Panc1 (cell line): ENCODE measurements around the gene CPA5. TPM values are rescaled to one million over a fixed set of nuclear protein-coding genes. Genes with fewer than 3 reads are reported as not detected.

Experiments used
- ATAC-seq: fragments of 200-7000 bp; cut with Tn5 transposase; 2 replicates; pipeline ENCODE4 v1.9.1; 2020; ENCODE audit warnings: mild to moderate bottlenecking, moderate library complexity
- BruUV-seq: library from RNA; stranded (reverse); fragments of 400-500 nt; replicated peaks from 2 replicates; lab custom pipeline; 2021; lab: Mats Ljungman, UMichigan
- CTCF ChIA-PET: fragments of 300-600 bp; sonication (Branson Sonifier 250); formaldehyde crosslinking; loops from one replicate; lab custom pipeline; 2022; ENCODE audit warnings: antibody characterized with exemption; lab: Charles Lee
- POLR2A ChIA-PET: fragments of 300-600 bp; sonication (Branson Sonifier 250); formaldehyde crosslinking; loops from one replicate; lab custom pipeline; 2022; ENCODE audit warnings: antibody characterized with exemption; lab: Charles Lee
- DNase-seq: peaks from one replicate; pipeline ENCODE4 v3.0.0-alpha.2; 2010; ENCODE audit warnings: low read depth, low spot score
- H3K27ac ChIP-seq: 2 replicates; pipeline ENCODE4 v1.5.1; 2011; ENCODE audit warnings: mild to moderate bottlenecking, low read length, inconsistent platforms
- H3K27me3 ChIP-seq: fragments of 200-500 bp; sonication (Bioruptor generic); 2 replicates; pipeline ENCODE4 v1.6.0; 2014; ENCODE audit warnings: low read length, inconsistent platforms; ENCODE audit not compliant: control insufficient read depth, insufficient read depth
- H3K36me3 ChIP-seq: fragments of 200-500 bp; sonication (Bioruptor generic); 2 replicates; pipeline ENCODE4 v1.5.1; 2014; ENCODE audit warnings: inconsistent platforms, mild to moderate bottlenecking, low read length, moderate library complexity; ENCODE audit not compliant: control insufficient read depth, insufficient read depth
- H3K4me1 ChIP-seq: 2 replicates; pipeline ENCODE4 v1.5.1; 2011; ENCODE audit warnings: inconsistent platforms, mild to moderate bottlenecking, low read length, moderate library complexity; ENCODE audit not compliant: control insufficient read depth, insufficient read depth
- H3K4me3 ChIP-seq, 2 experiments: 2 replicates each; pipeline ENCODE4 v1.5.1; 2011 to 2012; ENCODE audit warnings: low read depth in 2 of 2, low read length in 2 of 2, mild to moderate bottlenecking in 2 of 2, inconsistent platforms in 1 of 2, moderate library complexity in 1 of 2
- H3K9me3 ChIP-seq: fragments of 200-500 bp; sonication (Bioruptor generic); 2 replicates; pipeline ENCODE4 v1.5.1; 2014; ENCODE audit warnings: low read depth, mild to moderate bottlenecking, inconsistent platforms, low read length, moderate library complexity; ENCODE audit not compliant: control insufficient read depth, insufficient read depth
- POLR2AphosphoS5 ChIP-seq: IDR thresholded peaks from 2 replicates; pipeline ENCODE4 v1.6.1; 2012; ENCODE audit warnings: mild to moderate bottlenecking, low read depth, low read length, moderate library complexity
- SIN3A ChIP-seq: IDR thresholded peaks from 2 replicates; pipeline ENCODE4 v1.6.1; 2012; ENCODE audit warnings: low read depth, mild to moderate bottlenecking, low read length, moderate library complexity, borderline replicate concordance; ENCODE audit not compliant: insufficient read depth
- TCF7L2 ChIP-seq: IDR thresholded peaks from 2 replicates; pipeline ENCODE4 v1.6.1; 2011; ENCODE audit warnings: mild to moderate bottlenecking, low read depth, low read length, inconsistent platforms
- in situ Hi-C: cut with HindIII; loops from 2 replicates; pipeline ENCODE4 v1.10.0; 2016; ENCODE audit warnings: low sequenced_read_pairs, low pct_unique_long_range_greater_than_20kb
- intact Hi-C: fragments of 100-400 bp; cut with micrococcal nuclease; formaldehyde crosslinking; loops from one replicate; pipeline ENCODE4 v1.10.0; 2022; ENCODE audit not compliant: unreplicated experiment
- total RNA-seq: library from RNA; stranded (reverse); gene quantifications from one replicate; pipeline ENCODE4 v1.2.1, GENCODE V29; 2021; ENCODE audit not compliant: unreplicated experiment
- TF ChIP-seq, protein P1 (sequence below): fragments of 450-650 bp; IDR thresholded peaks from 2 replicates; pipeline ENCODE4 v1.5.1; 2017; ENCODE audit warnings: mild to moderate bottlenecking
- TF ChIP-seq, protein P2 (sequence below), 2 experiments: IDR thresholded peaks; 2 replicates each; pipeline ENCODE4 v1.6.1; 2011 to 2012; ENCODE audit warnings: low read depth in 2 of 2, control low read depth in 1 of 2, low read length in 1 of 2, mild to moderate bottlenecking in 1 of 2, moderate library complexity in 1 of 2; ENCODE audit not compliant: insufficient read depth in 1 of 2

CPA5 gene
- total RNA-seq, 1 experiment from 2014 or later = not detected

DNA sequence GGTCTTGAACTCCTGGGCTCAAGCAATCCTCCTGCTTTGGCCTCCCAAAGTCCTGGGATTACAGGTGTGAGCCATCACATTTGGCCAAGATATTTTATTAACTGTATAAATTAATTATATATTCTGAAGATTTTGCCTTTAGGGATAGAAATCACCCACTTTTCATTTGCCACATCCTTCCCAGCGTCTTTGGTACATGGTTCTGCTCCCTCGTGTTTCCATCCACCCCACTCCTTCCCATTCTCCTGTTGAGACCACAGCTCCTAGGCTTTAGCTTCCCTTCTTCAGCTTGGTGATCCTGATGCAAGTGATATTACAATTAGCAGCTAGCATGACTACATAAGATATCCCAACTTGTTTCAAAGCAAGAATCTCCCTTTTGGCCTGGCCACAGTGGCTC is 44.1 kb downstream of the CPA5 start:
- intact Hi-C loops = loop anchor here (10.0 kb wide), 1 partner anchor 314 kb away; the partner anchor contains the start of gene KLHDC10
- H3K27ac ChIP-seq = no peak overlapping the region
- H3K4me1 ChIP-seq = no peaks in the 10 kb centered on the region
- no peaks in the 10 kb centered on the region for H3K9me3 ChIP-seq
- DNase-seq = no peak
- TF ChIP-seq SIN3A (no peak), POLR2AphosphoS5 (no peak), TCF7L2 (no peak)
- TF ChIP-seq, protein P1, sequence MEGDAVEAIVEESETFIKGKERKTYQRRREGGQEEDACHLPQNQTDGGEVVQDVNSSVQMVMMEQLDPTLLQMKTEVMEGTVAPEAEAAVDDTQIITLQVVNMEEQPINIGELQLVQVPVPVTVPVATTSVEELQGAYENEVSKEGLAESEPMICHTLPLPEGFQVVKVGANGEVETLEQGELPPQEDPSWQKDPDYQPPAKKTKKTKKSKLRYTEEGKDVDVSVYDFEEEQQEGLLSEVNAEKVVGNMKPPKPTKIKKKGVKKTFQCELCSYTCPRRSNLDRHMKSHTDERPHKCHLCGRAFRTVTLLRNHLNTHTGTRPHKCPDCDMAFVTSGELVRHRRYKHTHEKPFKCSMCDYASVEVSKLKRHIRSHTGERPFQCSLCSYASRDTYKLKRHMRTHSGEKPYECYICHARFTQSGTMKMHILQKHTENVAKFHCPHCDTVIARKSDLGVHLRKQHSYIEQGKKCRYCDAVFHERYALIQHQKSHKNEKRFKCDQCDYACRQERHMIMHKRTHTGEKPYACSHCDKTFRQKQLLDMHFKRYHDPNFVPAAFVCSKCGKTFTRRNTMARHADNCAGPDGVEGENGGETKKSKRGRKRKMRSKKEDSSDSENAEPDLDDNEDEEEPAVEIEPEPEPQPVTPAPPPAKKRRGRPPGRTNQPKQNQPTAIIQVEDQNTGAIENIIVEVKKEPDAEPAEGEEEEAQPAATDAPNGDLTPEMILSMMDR = no peak
- TF ChIP-seq, protein P2, sequence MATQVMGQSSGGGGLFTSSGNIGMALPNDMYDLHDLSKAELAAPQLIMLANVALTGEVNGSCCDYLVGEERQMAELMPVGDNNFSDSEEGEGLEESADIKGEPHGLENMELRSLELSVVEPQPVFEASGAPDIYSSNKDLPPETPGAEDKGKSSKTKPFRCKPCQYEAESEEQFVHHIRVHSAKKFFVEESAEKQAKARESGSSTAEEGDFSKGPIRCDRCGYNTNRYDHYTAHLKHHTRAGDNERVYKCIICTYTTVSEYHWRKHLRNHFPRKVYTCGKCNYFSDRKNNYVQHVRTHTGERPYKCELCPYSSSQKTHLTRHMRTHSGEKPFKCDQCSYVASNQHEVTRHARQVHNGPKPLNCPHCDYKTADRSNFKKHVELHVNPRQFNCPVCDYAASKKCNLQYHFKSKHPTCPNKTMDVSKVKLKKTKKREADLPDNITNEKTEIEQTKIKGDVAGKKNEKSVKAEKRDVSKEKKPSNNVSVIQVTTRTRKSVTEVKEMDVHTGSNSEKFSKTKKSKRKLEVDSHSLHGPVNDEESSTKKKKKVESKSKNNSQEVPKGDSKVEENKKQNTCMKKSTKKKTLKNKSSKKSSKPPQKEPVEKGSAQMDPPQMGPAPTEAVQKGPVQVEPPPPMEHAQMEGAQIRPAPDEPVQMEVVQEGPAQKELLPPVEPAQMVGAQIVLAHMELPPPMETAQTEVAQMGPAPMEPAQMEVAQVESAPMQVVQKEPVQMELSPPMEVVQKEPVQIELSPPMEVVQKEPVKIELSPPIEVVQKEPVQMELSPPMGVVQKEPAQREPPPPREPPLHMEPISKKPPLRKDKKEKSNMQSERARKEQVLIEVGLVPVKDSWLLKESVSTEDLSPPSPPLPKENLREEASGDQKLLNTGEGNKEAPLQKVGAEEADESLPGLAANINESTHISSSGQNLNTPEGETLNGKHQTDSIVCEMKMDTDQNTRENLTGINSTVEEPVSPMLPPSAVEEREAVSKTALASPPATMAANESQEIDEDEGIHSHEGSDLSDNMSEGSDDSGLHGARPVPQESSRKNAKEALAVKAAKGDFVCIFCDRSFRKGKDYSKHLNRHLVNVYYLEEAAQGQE (IDR thresholded peaks at IDR 0.05; ENCODE audit: insufficient read depth in 1 of 2, low read depth in 2 of 2, low read length in 1 of 2) = no peak
- no peak for ATAC-seq
- POLR2A ChIA-PET = interaction anchor here (0.7 kb wide), 1 partner anchor 559 kb away, joined by 18 read pairs; no protein-coding TSS in a partner anchor
- H3K4me3 ChIP-seq = no peak overlapping the region
- CTCF ChIA-PET = no interaction called here
- H3K27me3 ChIP-seq = no peaks in the 10 kb centered on the region
- in situ Hi-C loops = no loop called here
- H3K36me3 ChIP-seq = no peaks in the 10 kb centered on the region
- BruUV-seq = no TSS peak

DNA sequence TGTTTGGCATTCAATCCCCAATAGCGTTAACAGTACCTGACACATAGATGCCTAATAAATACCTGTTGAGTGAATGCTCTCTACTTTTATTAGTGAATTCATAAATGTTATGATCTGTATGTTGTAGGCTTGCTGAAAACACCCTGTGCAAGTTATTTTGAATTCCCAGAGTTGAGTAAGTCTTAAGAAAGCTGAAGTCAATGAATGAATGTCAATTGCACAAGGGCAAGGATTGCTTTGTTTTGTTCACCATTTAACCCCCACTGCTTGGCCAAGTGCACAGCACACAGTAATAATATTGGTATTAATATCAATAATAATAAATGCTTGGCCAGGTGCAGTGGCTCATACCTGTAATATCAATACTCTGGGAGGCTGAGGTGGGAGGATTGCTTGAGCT is 45.9 kb downstream of the CPA5 start:
- Histone ChIP-seq H3K27ac (no peak overlapping the region), H3K4me1 (no peaks in the 10 kb centered on the region), H3K27me3 (no peaks in the 10 kb centered on the region), H3K36me3 (no peaks in the 10 kb centered on the region), H3K4me3 (no peak overlapping the region), H3K9me3 (no peaks in the 10 kb centered on the region)
- TF ChIP-seq, protein P1 = no peak
- TF ChIP-seq, protein P2 (IDR thresholded peaks at IDR 0.05; ENCODE audit: insufficient read depth in 1 of 2, low read depth in 2 of 2, low read length in 1 of 2) = no peak
- no peak for TF ChIP-seq TCF7L2
- no peak for TF ChIP-seq POLR2AphosphoS5
- no peak for TF ChIP-seq SIN3A
- no peak for ATAC-seq
- in situ Hi-C loops = no loop called here
- DNase-seq = no peak
- ChIA-PET CTCF (no interaction called here), POLR2A (no interaction called here)
- intact Hi-C loops = no loop called here
- no TSS peak for BruUV-seq
